IgD-negative memory B cell (primary cell): ENCODE measurements around the gene ACBD4. TPM values are rescaled to one million over a fixed set of nuclear protein-coding genes. Genes with fewer than 3 reads are reported as not detected.

Experiments
- H3K27ac Mint-ChIP-seq, 3 donors: one replicate each; pipeline ENCODE4 v1.8.0; 2020 to 2022; ENCODE audit warnings: mild to moderate bottlenecking in 3 of 3, mixed read lengths in 3 of 3, moderate library complexity in 1 of 3
- H3K27me3 Mint-ChIP-seq: one replicate; pipeline ENCODE4 v1.8.0; 2021; ENCODE audit warnings: mixed read lengths
- H3K36me3 Mint-ChIP-seq: one replicate; pipeline ENCODE4 v1.8.0; 2020; ENCODE audit warnings: mild to moderate bottlenecking, mixed read lengths
- H3K4me1 Mint-ChIP-seq, 3 donors: one replicate each; pipeline ENCODE4 v1.8.0; 2020 to 2022; ENCODE audit warnings: mixed read lengths in 3 of 3, mild to moderate bottlenecking in 1 of 3
- H3K4me3 Mint-ChIP-seq, 4 donors: one replicate each; pipeline ENCODE4 v1.8.0; 2020 to 2022; ENCODE audit warnings: mild to moderate bottlenecking in 4 of 4, mixed read lengths in 4 of 4, moderate library complexity in 3 of 4
- H3K9me3 Mint-ChIP-seq, 3 donors: one replicate each; pipeline ENCODE4 v1.8.0; 2020 to 2021; ENCODE audit warnings: mixed read lengths in 3 of 3, mild to moderate bottlenecking in 1 of 3
- polyA plus RNA-seq: library from polyadenylated mRNA; unstranded; fragments of 300-500 nt; fragmentation: Illumina TruSeq; gene quantifications from one replicate; pipeline ENCODE4 v1.2.3, GENCODE V29; 2021

ACBD4 gene
- polyA plus RNA-seq, 1 donor from 2014 or later = 17.6 TPM

DNA sequence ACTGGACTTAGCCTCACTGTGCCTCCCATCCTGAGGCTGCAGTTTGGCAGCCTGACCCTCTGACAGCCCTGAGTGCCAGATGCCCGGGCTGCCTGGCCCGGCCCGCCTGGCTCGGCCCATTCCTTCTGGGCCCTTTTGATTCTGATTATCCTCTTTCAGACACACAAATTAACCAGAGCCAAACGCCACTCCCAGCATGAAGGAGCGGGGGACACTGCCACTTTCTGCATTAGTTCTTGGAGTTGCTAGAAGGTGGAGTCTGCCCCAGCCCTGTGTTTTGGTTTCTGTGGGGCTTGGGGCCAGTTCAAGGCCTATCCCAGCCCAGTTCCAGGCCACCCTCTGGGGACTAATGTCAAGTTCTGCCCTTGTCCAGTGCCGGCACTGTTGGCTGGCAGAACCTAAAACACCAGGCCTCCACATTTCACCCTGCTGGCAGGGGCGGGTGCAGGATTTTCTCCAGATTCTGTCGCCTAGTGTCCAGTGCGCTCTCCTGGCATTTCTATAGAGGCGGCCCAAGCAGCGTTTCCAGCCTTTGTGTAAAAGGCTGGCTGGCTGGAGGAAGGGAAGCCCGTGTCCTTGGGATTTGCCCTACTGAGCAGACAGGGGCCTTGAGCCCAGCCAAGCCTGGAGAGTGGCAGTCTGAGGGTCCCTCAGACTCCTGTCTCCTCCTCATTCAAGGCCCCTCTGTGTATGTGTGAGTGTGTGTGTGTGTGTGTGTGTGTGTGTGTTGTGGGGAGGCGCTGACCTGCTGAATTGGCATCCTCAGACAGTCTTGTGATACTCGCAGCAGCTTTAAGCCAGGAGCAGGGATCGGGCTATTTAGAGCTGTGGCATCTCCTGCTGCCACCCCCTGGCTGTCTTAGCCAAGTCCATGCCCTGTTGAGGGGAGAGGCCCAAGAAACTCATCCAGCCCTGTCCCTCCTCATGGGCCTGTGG lies 24.5 kb upstream of the ACBD4 start:
- Mint-ChIP-seq H3K9me3 (no peaks in the 10 kb centered on the region), H3K27me3 (no peaks in the 10 kb centered on the region), H3K36me3 (no peaks in the 10 kb centered on the region), H3K27ac (no peak overlapping the region), H3K4me1 (peaks cover 0 to 8% (median 2%) of the 10 kb centered on the region in 3 donors), H3K4me3 (no peak overlapping the region)

DNA sequence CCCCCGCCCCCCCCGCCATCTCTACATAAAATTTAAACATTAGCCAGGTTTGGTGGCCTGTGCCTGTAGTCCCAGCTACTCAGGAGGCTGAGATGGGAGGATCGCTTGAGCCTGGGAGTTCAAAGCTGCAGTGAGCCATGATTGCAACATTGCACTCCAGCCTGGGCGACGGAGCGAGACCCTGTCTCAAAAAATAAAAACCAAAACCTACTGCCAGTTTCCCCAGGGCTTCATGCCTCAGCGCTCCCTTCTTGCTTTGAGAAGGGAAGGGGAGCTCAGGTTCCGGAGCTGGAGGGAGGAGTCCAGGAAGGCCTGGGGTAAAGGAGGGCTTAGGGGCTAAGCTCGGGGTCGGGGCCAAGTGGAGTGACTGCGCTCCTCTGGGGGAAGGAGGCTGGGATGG lies 23.6 kb upstream of the ACBD4 start:
- no peaks in the 10 kb centered on the region for H3K9me3 Mint-ChIP-seq
- no peak overlapping the region for H3K4me3 Mint-ChIP-seq
- no peaks in the 10 kb centered on the region for H3K36me3 Mint-ChIP-seq
- H3K4me1 Mint-ChIP-seq = peaks cover 0 to 8% (median 2%) of the 10 kb centered on the region in 3 donors
- H3K27ac Mint-ChIP-seq = no peak overlapping the region
- H3K27me3 Mint-ChIP-seq = no peaks in the 10 kb centered on the region

DNA sequence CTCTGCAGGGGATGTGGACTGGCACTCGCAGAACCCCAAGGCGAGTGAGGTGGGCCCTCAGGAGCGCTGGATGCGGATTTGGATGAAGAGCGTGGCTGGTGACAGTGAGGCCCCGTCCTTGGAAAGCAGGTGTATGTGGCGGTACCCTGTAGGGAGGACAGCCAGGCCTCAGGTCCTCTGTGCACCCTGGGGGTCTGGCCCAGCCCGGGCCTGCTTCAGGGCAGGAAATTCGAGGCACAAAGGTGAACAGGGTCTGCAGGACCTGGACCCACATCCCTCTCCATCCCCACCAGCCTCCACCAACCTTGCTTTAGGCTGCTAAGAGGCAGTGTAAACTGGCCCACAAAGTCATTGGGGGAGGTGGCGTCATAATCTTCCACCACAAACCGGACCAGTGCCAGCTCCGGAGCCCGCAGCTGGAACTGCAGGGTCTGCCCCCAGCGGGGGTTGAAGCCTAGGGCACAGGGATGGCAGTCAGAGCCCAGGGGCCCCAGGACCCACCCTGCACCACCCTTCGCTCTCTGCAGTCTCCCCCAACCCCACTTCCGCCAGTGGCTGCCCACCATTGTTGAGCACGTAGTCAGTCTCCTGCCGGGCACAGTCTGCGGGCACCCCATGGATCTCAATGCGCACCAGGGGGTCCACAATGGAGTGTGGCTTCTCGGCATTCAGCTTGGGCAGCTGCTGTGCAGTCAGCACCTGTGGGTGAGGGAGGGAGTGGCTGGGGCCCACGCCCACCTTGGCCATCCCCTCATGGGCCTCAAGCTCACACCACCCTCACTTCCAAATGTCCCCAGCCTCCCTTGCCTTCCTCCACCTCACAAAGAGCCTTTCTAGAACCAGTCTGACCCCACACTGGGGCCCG lies 22.7 kb upstream of the ACBD4 start:
- no peaks in the 10 kb centered on the region for H3K27me3 Mint-ChIP-seq
- H3K9me3 Mint-ChIP-seq = no peaks in the 10 kb centered on the region
- H3K36me3 Mint-ChIP-seq = no peaks in the 10 kb centered on the region
- H3K4me3 Mint-ChIP-seq = no peak overlapping the region
- peaks cover 0 to 8% (median 2%) of the 10 kb centered on the region in 3 donors for H3K4me1 Mint-ChIP-seq
- no peak overlapping the region for H3K27ac Mint-ChIP-seq

DNA sequence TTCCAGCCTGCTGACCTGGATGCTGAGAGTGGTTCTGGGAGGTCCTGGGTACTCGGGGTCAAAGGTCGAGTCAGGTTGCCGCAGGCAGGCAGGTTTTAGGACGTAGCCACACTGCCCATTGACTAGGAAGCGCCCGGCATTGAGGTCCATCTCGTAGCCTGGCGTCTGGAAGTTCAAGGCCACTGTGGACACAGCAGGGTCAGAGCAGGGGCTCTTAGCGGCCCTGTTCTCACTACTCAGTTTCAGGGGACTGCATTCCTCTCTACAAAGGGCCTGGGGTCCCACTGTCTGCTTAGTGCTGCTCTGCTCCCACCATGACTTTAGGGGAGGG lies 22.1 kb upstream of the ACBD4 start:
- H3K27ac Mint-ChIP-seq = no peak overlapping the region
- no peaks in the 10 kb centered on the region for H3K9me3 Mint-ChIP-seq
- H3K4me3 Mint-ChIP-seq = no peak overlapping the region
- H3K27me3 Mint-ChIP-seq = no peaks in the 10 kb centered on the region
- H3K4me1 Mint-ChIP-seq = peaks cover 0 to 8% (median 2%) of the 10 kb centered on the region in 3 donors
- no peaks in the 10 kb centered on the region for H3K36me3 Mint-ChIP-seq

DNA sequence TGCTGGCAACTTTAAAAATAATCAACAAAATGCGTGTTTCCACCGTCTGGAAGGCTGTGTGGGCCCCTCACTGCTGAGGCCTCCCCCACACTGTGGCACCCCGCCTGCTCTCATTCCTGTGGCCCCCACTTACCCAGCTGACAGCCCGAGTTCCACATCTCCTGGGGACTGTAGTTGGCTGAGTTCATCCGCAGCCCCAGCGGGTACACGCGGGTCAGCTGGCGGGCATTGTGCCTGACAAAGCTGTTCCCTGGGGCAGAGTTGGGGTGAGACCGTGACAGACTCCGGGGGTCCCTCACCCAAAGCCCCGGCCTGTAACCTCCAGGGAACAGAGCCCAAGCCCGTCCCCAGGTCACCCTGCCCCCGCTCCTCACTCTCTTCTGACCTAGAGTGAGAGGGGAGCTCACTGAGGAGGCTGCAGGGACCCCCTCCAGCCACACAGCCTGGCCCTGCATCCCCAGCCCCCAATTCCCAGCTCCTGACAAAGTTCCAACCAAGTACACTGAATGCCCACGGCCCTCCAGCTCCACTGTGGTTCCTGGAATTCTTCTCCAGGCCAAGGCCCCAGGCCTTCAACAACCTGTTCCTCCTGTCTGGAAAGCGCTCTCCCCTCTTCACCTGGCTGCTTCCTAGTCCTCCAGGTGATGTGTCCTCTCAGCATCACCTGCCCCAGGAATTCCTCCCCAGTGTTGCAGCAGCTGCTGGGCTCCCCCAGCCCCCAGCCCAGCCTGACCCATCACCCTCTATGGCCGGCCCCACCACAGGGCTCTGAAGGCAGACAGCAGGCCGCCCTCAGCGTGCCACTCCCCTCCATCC lies 21.2 kb upstream of the ACBD4 start:
- Mint-ChIP-seq H3K36me3 (no peaks in the 10 kb centered on the region), H3K4me1 (peaks cover 0 to 8% (median 2%) of the 10 kb centered on the region in 3 donors), H3K27me3 (no peaks in the 10 kb centered on the region), H3K4me3 (peak overlapping the region in 1 of 4 donors; percentile 68), H3K27ac (no peak overlapping the region), H3K9me3 (no peaks in the 10 kb centered on the region)

DNA sequence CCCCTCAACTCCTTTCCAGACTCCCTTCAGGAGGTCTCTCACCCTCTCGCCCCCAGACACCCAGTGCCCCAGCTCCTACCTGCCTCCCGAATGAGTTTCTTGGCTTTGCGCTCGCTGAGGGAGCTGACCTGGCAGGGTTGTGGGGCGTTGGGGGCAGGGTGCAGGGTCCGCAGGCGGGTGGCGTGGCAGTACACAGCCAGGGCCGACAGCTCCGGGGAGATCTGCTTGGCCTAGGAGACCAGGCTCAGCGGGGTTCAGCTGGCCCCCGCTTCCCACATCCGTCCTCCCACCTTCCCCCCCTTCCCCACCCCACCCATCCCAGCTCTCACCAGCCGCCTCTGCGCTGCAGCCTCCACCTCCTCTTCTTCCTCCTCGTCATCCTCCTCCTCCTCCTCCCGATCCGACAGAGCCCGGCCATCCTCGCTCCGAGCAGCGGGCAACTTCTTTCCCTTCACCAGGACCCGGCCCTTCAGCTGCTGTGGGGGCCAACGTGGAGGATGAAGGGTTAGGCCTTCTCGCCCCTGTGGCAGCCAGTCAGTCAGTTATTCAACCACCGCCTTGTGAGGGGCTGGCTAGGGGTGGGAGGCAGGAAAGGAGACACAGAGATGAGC lies 20.4 kb upstream of the ACBD4 start:
- H3K36me3 Mint-ChIP-seq = no peaks in the 10 kb centered on the region
- H3K9me3 Mint-ChIP-seq = no peaks in the 10 kb centered on the region
- no peaks in the 10 kb centered on the region for H3K27me3 Mint-ChIP-seq
- H3K4me1 Mint-ChIP-seq = peaks cover 0 to 8% (median 2%) of the 10 kb centered on the region in 3 donors
- H3K27ac Mint-ChIP-seq = no peak overlapping the region
- H3K4me3 Mint-ChIP-seq = peak overlapping the region in 1 of 4 donors; percentile 68

DNA sequence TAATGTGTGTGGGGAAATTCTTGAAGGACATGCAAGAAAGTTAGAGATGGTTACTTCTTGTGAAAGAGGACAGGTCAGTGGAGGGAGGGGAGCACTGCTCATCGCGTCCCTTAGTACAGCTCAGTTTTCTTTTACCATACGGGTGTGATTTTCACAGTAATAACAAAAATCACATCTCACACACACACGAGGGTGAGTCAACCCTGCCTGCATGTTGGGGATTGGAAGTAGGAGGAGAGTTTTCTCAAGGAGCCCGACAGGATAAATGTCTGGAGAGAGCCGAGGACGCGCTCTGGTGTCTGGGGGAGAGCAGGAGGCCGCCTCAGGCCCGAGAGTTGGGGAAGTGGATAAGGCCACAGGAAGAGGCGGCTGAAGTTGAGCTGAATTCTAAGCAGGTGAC lies 19.6 kb upstream of the ACBD4 start:
- Mint-ChIP-seq H3K27ac (no peak overlapping the region), H3K4me1 (peaks cover 0 to 8% (median 2%) of the 10 kb centered on the region in 3 donors), H3K9me3 (no peaks in the 10 kb centered on the region), H3K4me3 (no peak overlapping the region), H3K36me3 (no peaks in the 10 kb centered on the region), H3K27me3 (no peaks in the 10 kb centered on the region)

DNA sequence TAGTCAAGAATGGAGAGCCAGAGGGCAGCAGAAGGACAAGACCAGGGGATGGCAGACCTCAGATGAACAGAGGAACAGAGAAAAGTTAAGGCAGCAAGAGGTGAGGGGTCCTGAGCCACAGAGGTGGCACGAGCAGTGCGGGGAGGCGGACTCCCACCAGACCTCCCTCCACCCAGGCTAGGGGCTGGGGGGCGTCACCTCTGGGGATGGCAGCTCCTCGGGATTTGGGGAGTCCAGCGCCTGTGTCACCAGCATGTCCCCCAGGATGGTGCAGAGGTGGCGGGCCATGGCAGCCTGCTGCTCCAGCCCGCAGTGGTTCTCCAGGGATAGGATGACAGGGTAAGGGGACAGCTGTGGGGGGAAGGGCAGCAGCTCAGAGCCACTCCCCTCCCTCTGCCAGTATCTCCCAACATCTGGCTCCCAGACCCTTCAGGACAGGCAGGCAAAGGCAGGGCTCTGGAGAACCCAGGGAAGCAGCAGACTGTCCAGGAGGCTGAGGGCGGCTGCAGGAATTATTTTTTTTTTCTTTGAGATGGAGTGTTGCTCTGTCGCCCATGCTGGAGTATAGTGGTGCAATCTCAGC lies 19.0 kb upstream of the ACBD4 start:
- no peak overlapping the region for H3K27ac Mint-ChIP-seq
- H3K4me3 Mint-ChIP-seq = no peak overlapping the region
- H3K27me3 Mint-ChIP-seq = peaks cover 1% of the 10 kb centered on the region

DNA sequence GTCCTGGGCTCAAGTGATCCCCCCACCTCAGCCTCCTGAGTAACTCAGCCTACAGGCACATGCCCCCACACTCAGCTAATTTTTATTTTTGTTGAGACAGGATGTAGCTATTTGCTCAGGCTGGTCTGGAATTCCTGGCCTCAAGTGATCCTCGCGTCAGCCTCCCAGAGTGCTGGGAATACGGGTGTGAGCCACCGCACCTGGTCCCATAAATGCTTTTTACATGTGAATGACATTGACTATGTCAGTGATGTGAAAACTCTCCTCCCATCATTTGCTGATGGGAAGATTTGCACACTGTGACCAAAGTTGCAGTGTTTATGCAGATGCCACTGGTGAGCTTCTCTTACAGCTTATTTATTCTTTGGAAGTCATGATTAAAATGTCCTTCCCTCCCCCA lies 18.2 kb upstream of the ACBD4 start:
- no peak overlapping the region for H3K27ac Mint-ChIP-seq
- peaks cover 1% of the 10 kb centered on the region for H3K27me3 Mint-ChIP-seq
- H3K4me1 Mint-ChIP-seq = no peaks in the 10 kb centered on the region
- H3K9me3 Mint-ChIP-seq = no peaks in the 10 kb centered on the region
- H3K36me3 Mint-ChIP-seq = no peaks in the 10 kb centered on the region
- no peak overlapping the region for H3K4me3 Mint-ChIP-seq

More for the DNA sequence above, 19.0 kb upstream of the ACBD4 start:
- Mint-ChIP-seq H3K4me1 (peaks cover 0 to 4% (median 1%) of the 10 kb centered on the region in 3 donors), H3K36me3 (no peaks in the 10 kb centered on the region), H3K9me3 (no peaks in the 10 kb centered on the region)

DNA sequence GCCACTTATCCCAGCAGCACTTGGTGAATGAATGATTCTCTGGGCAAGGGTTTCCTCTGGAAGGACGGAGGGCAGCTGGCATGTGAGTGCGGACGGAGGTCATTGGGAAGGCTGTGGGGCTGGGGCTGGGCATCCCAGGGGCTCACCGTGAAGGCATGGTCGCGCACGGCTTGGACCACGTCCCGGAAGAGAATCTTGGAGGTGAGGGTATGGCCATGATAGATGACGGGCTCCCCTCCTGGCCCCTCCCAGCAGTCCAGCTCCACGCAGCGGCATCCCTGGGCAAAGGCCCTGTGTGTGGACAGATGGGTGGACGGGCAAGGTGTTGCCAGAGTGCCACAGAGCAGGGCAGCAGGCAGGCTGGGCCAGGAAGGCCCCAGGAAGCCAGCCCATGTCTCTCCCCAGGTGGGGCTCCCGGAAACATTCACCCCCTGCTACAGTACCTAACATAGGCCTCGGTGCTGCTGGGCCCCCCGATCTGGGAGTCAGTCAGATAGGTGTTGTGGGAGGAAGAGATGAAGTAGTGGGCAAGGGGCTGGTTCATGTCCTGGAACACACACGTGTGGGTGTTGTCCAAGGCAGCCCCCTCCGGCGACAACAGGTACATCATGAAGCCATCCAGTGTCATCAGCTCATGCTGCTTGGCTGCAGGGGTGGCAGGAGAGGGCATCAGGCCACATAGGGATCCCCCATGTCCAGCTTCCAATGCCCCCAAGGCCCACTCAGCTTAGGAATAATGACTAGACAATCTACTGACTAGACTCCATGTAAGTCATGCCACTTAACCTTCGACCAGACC lies 17.4 kb upstream of the ACBD4 start:
- Mint-ChIP-seq H3K36me3 (no peaks in the 10 kb centered on the region), H3K9me3 (no peaks in the 10 kb centered on the region), H3K27me3 (peaks cover 1% of the 10 kb centered on the region), H3K4me3 (no peak overlapping the region), H3K4me1 (no peaks in the 10 kb centered on the region), H3K27ac (peak overlapping the region in 1 of 3 donors; percentile 31)

DNA sequence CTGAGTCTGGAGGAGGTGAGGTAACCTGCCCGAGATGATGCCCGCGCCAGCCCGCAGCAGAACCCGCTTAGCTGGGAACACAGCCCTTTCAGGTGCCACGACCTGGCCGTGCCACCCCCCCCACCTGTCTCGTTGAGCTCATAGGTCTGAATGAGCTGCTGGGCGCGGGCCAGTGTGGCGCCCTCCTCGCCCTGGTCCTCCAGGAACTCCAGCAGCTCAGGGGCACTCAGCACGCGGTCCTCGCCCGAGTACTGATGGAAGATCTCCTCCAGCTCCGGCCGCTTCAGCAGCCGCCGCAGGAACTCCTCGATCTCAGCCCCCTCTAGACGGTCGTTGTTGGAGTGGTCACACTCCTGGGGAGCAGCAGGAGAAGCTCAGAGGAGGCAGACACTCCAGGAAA lies 16.8 kb upstream of the ACBD4 start:
- no peaks in the 10 kb centered on the region for H3K36me3 Mint-ChIP-seq
- H3K27ac Mint-ChIP-seq = peak overlapping the region in 1 of 3 donors; percentile 31
- no peak overlapping the region for H3K4me3 Mint-ChIP-seq
- peaks cover 0 to 2% (median 0%) of the 10 kb centered on the region in 3 donors for H3K4me1 Mint-ChIP-seq
- peaks cover 1% of the 10 kb centered on the region for H3K27me3 Mint-ChIP-seq
- H3K9me3 Mint-ChIP-seq = no peaks in the 10 kb centered on the region

DNA sequence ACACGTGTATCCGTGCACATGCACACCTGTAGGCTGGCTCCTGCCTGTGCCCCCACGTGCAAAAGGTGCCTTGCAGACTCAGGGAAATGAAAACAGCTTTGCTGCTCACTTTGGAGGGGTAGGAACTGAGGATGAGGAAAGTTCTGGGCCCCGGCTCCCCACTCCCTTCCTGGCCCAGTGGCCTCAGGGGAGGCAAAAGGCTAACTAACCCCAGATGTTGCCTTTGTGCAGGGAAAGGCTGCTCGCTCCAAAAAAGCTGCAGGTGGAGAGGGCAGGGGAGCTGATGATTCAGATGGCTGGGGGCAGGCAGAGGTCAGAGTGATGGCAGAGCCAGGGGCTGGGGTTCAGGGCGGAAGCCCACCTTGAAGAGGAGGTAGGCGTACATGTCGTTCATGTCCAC lies 15.5 kb upstream of the ACBD4 start:
- H3K36me3 Mint-ChIP-seq = no peaks in the 10 kb centered on the region
- peaks cover 1% of the 10 kb centered on the region for H3K27me3 Mint-ChIP-seq
- H3K4me3 Mint-ChIP-seq = no peak overlapping the region
- H3K27ac Mint-ChIP-seq = no peak overlapping the region
- H3K9me3 Mint-ChIP-seq = no peaks in the 10 kb centered on the region
- peaks cover 0 to 2% (median 0%) of the 10 kb centered on the region in 3 donors for H3K4me1 Mint-ChIP-seq

DNA sequence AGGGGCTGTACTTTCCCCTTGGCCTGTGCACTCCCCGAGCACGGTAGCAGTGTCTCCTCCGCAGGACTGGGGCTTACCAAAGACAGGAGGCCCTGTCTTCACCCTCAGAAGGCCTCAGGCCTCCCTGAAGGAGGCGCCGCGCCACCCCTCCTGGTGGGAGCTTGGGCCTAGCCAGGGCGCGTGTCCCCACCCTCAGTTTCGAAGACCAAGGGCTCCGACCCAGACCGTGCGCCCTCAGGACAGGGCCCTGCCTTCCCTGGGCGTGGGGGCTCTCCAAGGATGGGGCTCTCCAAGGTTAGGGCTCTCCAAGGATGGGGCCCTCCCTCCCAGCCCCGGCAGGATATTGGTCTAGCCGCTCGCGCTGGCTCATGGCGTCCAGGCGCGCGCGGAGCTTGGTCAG lies 14.9 kb upstream of the ACBD4 start:
- Mint-ChIP-seq H3K4me1 (peaks cover 0 to 2% (median 0%) of the 10 kb centered on the region in 3 donors), H3K4me3 (no peak overlapping the region), H3K27me3 (peaks cover 1% of the 10 kb centered on the region), H3K27ac (no peak overlapping the region), H3K9me3 (no peaks in the 10 kb centered on the region), H3K36me3 (no peaks in the 10 kb centered on the region)
